HCEC 1CT (cell line): ENCODE data around the gene MACC1.

ENCODE experiments used
- DNase-seq: peaks from one replicate; pipeline ENCODE4 v3.0.0-alpha.2; 2017

The MACC1 gene

GRCh38 chr7:20217193-20217948 lies at the start of gene MACC1:
MACC1 (minus strand) TSS chr7:20217384; CDS start chr7:20161862, 55,522 bp downstream.
- no peak for DNase-seq

GRCh38 chr7:20264623-20265022 lies 47.4 kb upstream of the MACC1 start:
- DNase-seq, result no peak

DNA sequence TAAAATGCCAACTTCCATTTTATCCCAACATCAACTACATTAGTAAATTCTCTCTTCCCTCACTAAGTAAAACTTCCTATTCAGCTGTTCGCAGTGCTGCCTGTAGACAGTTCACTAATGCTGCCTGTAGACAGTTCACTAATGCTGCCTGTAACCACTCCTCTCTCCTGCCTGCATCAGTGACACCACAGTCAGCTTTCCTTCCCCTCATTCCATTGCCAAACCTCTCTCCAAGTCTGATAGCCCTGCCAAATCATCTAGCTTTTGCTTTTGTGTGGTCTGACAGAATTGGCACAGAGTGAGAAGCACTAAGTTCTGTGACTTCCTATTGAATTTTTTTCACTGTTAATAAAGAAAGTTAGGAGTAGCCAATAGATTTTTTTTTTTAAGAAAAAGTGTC lies 43.0 kb upstream of the MACC1 start:
- no peak for DNase-seq

- no peak for DNase-seq
Observed at GRCh38 chr7:20257212-20257611, 40.0 kb upstream of the MACC1 start.

DNA sequence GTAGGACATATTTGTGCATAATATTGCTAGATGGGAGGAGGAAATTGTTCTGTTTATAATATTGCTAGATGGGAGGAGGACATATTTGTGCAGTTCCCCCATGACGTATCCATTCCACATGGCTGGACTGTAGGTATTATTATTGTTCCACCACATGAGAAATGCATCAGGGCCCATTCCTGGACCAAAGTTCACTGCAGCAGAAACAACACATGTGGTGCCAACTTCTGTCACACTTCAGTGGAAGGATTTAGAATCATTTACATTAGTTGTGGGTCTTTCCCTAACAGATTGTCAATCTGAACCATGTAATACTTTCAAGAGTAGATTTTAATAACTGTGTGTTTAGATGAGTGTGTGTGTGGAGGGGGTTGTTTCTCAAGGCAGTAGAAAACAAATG lies 32.7 kb upstream of the MACC1 start:
- no peak for DNase-seq

GRCh38 chr7:20249376-20249775 lies 32.2 kb upstream of the MACC1 start:
- DNase-seq, result no peak

GRCh38 chr7:20246236-20246635 lies 29.1 kb upstream of the MACC1 start:
- DNase-seq, result no peak

DNA sequence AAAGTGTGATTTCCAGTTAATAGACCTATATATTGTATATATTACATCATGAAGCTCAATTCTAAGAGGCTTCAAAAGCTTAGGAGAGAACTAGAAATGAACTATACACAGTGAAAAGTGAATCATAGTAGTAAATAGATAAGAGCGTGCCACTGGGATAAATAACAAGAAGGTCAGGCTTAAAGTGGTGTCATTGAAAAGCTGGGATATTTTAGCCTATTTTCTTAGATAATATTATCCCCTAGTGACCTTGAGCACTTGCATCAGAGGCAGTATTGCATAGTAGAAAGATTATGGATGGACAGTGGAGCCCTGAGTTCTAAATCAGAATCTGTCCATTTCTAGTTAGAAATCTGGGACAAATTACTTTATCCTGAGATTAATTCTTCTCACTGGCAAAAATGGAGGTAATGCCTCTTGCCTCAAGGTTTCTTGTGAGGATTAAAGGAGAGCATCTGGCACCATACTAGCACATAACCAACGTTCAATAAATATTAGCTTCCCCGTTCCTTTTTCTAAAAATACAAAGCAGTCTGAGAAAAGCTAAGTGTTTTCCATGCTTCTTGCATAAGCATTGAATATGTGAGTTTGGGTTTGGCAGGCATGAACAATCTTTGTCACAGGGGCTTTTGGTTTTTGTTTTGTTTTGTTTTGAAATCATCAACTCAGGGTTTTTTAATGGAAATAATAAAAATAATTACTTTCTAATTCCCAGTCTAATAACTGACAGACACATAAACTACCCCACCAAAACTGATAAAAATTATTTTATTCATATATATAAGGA lies 27.3 kb upstream of the MACC1 start:
- DNase-seq, result no peak

- DNase-seq, result no peak
Observed at GRCh38 chr7:20241911-20242261, 24.7 kb upstream of the MACC1 start.

DNA sequence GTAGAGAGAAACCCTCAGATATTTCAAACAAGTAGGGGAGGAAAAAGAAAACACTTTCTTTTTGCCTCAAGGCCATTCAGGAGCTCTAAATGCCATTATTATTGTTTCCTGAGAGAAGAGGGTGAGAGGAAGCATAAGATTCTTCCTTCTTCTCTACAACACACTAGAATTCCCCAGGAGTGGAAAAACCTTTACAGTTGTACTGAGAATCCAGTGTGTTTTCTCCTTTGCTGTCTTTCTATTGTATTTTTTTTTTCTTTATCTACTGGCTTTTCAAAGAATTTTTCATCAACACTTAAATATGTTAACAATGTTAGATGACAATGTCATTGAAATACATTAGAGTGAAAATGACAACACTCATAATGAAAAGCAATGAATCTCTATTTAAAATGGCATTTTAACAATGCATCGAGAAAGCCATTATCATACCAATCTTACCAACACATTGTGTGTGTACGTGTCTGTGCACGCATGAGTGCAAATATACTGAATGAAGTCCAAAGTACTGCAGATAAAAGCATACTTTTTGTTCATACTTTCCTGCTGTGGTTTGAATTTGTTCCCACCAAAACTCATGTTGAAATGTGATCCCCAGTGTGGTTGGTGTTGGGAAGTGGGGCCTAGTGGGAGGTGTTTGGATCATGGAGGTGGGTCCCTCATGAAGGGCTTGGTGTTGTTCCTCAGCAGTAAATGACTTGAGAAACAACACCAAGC lies 24.2 kb upstream of the MACC1 start:
- DNase-seq, result no peak

DNA sequence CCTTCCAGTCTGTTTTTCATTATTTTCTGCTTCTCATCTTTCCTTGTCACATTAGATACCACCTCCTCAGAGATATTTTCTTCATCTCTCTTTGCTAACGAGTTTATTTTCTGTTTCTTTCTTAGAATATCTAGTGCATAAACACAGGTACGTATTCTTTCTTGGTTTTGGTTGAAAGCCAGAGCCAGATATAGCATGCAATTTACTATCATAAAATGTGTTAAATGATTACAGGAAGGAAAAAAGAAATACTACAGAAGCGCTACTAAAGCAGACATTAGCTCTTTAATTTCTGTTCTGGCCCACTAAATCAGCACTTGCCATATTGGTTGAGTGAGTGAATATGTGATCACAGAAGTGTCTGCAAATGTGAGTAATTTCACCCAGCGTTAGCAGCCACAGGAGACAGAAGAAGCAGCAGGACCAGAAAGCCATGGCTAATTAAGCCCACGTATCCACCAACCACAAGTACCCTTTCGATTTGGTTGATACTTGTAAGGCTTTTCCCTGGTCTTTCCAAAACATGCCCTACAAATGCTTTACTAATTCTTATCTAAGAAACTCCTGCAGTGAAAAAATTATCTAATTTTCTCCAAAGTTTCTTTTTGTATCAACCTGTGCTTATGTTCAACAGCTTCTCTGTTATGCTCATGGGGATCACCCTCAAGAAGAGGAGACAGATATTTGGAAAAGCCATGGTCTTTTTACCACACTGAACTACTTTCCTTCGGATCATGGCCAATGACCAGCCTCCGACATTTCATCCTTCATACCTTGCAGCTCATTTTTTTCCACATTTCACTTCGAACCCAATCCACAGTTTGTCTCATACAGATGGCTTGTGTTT lies 23.1 kb upstream of the MACC1 start:
- no peak for DNase-seq

- no peak for DNase-seq
Observed at GRCh38 chr7:20238754-20239324, 21.7 kb upstream of the MACC1 start.

- no peak for DNase-seq
Observed at GRCh38 chr7:20238194-20238753, 21.1 kb upstream of the MACC1 start.

- no peak for DNase-seq
Observed at GRCh38 chr7:20237464-20238193, 20.4 kb upstream of the MACC1 start.

DNA sequence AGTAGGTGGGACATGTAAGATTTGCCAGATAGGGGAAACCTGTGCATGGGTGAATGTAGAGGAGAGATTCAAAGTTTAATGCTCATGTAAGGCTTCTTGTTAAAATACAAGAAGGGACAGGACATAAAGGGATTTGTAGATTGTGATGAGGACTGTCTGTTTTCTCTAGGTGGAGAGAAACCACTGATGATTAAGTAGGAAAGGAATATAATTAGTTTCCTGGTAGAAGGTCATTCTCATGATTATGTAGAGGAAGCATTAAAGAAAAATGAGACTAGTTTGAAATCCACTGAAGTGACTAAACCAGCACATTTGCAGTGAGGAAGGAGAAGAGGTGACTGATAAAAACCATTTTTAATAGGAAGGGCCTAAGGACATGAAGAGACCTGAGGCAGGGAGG lies 19.6 kb upstream of the MACC1 start:
- peak; percentile 54 for DNase-seq

- no peak for DNase-seq
Observed at GRCh38 chr7:20236043-20236442, 18.9 kb upstream of the MACC1 start.

- DNase-seq, result no peak
Observed at GRCh38 chr7:20235288-20235687, 18.1 kb upstream of the MACC1 start.

DNA sequence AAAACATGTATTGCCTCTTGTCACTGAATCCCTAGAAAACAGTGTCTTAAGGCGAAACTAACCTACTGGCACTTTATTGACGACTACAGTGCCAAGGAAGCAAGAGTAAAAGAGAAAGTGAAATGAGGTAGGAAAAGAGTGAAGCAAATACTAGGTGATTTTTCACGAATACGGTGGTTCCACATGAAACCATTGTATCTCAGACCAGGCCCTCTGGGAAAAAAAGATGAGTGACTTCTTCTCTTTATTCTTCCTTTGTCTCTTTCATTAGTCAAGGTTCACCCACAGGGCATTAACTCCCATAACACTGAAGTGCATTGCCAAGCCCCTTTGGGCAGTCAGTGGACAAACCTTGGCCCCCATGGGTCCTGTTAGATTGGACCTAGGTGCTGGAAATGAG lies 16.2 kb upstream of the MACC1 start:
- no peak for DNase-seq

DNA sequence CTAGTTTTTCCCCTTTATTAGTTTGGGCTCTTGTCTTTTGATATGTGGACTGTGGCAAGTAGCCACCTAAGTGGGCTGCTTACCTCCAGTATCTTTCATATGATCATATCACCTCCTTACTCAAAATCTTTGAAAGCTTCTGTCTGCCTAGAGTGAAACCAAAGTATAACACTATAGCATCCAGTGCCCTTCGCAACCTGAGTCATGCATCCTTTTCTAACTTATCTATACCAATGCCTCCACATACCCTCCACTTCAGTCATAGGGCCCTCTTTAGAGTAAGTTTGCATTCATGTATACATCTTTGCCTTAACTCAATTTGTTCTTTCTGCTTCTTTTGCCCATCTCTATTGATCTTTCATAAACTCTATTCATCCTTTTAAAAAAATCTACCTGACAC lies 15.7 kb upstream of the MACC1 start:
- no peak for DNase-seq

- DNase-seq, result peak; percentile 94
Observed at GRCh38 chr7:20229646-20230500, 12.7 kb upstream of the MACC1 start.
